H1 (cell line): Measurements from ENCODE around the gene ATP2A3. TPM values are rescaled to one million over a fixed set of nuclear protein-coding genes. Genes with fewer than 3 reads are reported as not detected.

Experiments
- CTCF ChIA-PET: fragments of 300-600 bp; sonication (Branson Sonifier 250); formaldehyde crosslinking; loops from one replicate; lab custom pipeline; 2021; ENCODE audit not compliant: partially characterized antibody; lab: Charles Lee
- POLR2A ChIA-PET: fragments of 300-600 bp; sonication (Branson Sonifier 250); formaldehyde crosslinking; loops from one replicate; lab custom pipeline; 2021; ENCODE audit warnings: inconsistent platforms; ENCODE audit not compliant: partially characterized antibody; lab: Charles Lee
- DNase-seq, 2 experiments: peaks; one replicate each; pipeline versions ENCODE4 v3.0.0 to v3.0.0-alpha.2; 2010 to 2022; ENCODE audit warnings: low spot score in 2 of 2, low read depth in 1 of 2, mixed read lengths in 1 of 2
- FAIRE-seq: peaks from 2 replicates; lab custom pipeline; 2011; peaks lifted over from hg19 to GRCh38; lab: Jason Lieb, UNC
- H2AFZ ChIP-seq: 2 replicates; pipeline ENCODE4 v1.8.1; 2012; ENCODE audit warnings: low read length, inconsistent platforms
- H2AK5ac ChIP-seq: 2 replicates; pipeline ENCODE4 v1.6.1; 2013; ENCODE audit warnings: low read depth, low read length
- H2BK120ac ChIP-seq: replicated peaks from 2 replicates; pipeline ENCODE3; 2013; ENCODE audit warnings: low read depth, low read length, inconsistent platforms
- H2BK12ac ChIP-seq: 2 replicates; pipeline ENCODE4 v1.6.1; 2013; ENCODE audit warnings: low read depth, low read length
- H2BK15ac ChIP-seq: 2 replicates; pipeline ENCODE4 v1.6.1; 2013; ENCODE audit warnings: low read length
- H2BK20ac ChIP-seq: 2 replicates; pipeline ENCODE4 v1.6.1; 2013; ENCODE audit warnings: low read length
- H2BK5ac ChIP-seq: 2 replicates; pipeline ENCODE4 v1.6.1; 2013; ENCODE audit warnings: low read depth, low read length
- H3K14ac ChIP-seq: 2 replicates; pipeline ENCODE4 v1.6.1; 2013; ENCODE audit warnings: inconsistent platforms; ENCODE audit not compliant: insufficient read length
- H3K18ac ChIP-seq: 2 replicates; pipeline ENCODE4 v1.6.1; 2013; ENCODE audit warnings: low read length; ENCODE audit errors: extremely low read depth
- H3K23ac ChIP-seq: 2 replicates; pipeline ENCODE4 v1.6.1; 2013; ENCODE audit warnings: inconsistent platforms; ENCODE audit not compliant: insufficient read length
- H3K23me2 ChIP-seq: 2 replicates; pipeline ENCODE4 v1.6.1; 2013; ENCODE audit warnings: low read depth, low read length
- H3K27ac ChIP-seq: 2 replicates; pipeline ENCODE4 v1.6.1; 2011; ENCODE audit warnings: low read depth, low read length, inconsistent platforms
- H3K27me3 ChIP-seq, 4 experiments: replicated peaks in 1 of 4; 1 replicate in 1 of 4; 2 replicates in 3 of 4; pipeline versions ENCODE4 v1.6.1 to v1.8.1; 2011 to 2013; ENCODE audit warnings: low read length in 3 of 4, mild to moderate bottlenecking in 3 of 4, inconsistent platforms in 2 of 4, mixed read lengths in 2 of 4, moderate library complexity in 1 of 4; ENCODE audit not compliant: control insufficient read depth in 3 of 4, insufficient read depth in 3 of 4; ENCODE audit errors: extremely low read depth in 1 of 4
- H3K36me3 ChIP-seq, 4 experiments: 2 replicates each; pipeline versions ENCODE4 v1.6.1 to v1.8.1; 2011 to 2013; ENCODE audit warnings: mild to moderate bottlenecking in 4 of 4, low read length in 3 of 4, moderate library complexity in 2 of 4, control low read depth in 1 of 4, inconsistent platforms in 1 of 4; ENCODE audit not compliant: insufficient read depth in 4 of 4, control insufficient read depth in 2 of 4
- H3K4ac ChIP-seq: replicated peaks from 2 replicates; pipeline ENCODE3; 2013; ENCODE audit warnings: low read length, low read depth, mixed read lengths, inconsistent platforms; ENCODE audit not compliant: insufficient read length
- H3K4me1 ChIP-seq, 4 experiments: replicated peaks in 1 of 4; 1 replicate in 1 of 4; 2 replicates in 3 of 4; pipeline versions ENCODE4 v1.6.1 to v1.8.1; 2011 to 2013; ENCODE audit warnings: low read length in 3 of 4, inconsistent platforms in 2 of 4, mixed read lengths in 1 of 4; ENCODE audit not compliant: insufficient read depth in 4 of 4, control insufficient read depth in 3 of 4
- H3K4me2 ChIP-seq, 2 experiments: 2 replicates each; pipeline versions ENCODE4 v1.6.1 to v1.8.1; 2011 to 2013; ENCODE audit warnings: low read depth in 2 of 2, low read length in 2 of 2, control low read depth in 1 of 2, inconsistent platforms in 1 of 2, mild to moderate bottlenecking in 1 of 2; ENCODE audit not compliant: insufficient read depth in 1 of 2
- H3K4me3 ChIP-seq, 4 experiments: fragments of 200-600, 300-600 bp in 1 of 4; sonication (generic), shearing (Covaris generic), sonication (Bioruptor Twin) in 1 of 4; 2 replicates each; pipeline versions ENCODE4 v1.5.1 to v1.8.1; 2011 to 2016; ENCODE audit warnings: low read length in 4 of 4, low read depth in 3 of 4, control low read depth in 2 of 4, inconsistent platforms in 2 of 4, mild to moderate bottlenecking in 2 of 4, mixed read lengths in 1 of 4, moderate library complexity in 1 of 4; ENCODE audit not compliant: insufficient read depth in 2 of 4; ENCODE audit errors: extremely low read depth in 1 of 4
- H3K56ac ChIP-seq: replicated peaks from 2 replicates; pipeline ENCODE3; 2013; ENCODE audit warnings: low read depth, mild to moderate bottlenecking, mixed read lengths, low read length, inconsistent platforms; ENCODE audit not compliant: insufficient read length
- H3K79me1 ChIP-seq: 2 replicates; pipeline ENCODE4 v1.6.1; 2013; ENCODE audit warnings: low read depth, low read length, control low read depth
- H3K79me2 ChIP-seq, 2 experiments: 2 replicates each; pipeline versions ENCODE4 v1.6.1 to v1.8.1; 2012 to 2013; ENCODE audit warnings: low read length in 2 of 2, mild to moderate bottlenecking in 2 of 2, inconsistent platforms in 1 of 2; ENCODE audit not compliant: insufficient read depth in 2 of 2, control insufficient read depth in 1 of 2
- H3K9ac ChIP-seq, 4 experiments: replicated peaks in 1 of 4; 1 replicate in 1 of 4; 2 replicates in 3 of 4; pipeline versions ENCODE4 v1.6.1 to v1.8.1; 2011 to 2013; ENCODE audit warnings: low read depth in 3 of 4, low read length in 3 of 4, control low read depth in 2 of 4, mild to moderate bottlenecking in 2 of 4, moderate library complexity in 2 of 4, inconsistent platforms in 1 of 4; ENCODE audit errors: extremely low read depth in 1 of 4
- H3K9me3 ChIP-seq, 2 experiments: 2 replicates each; pipeline versions ENCODE4 v1.6.1 to v1.8.1; 2012 to 2013; ENCODE audit warnings: mild to moderate bottlenecking in 2 of 2, moderate library complexity in 2 of 2, control low read depth in 1 of 2, inconsistent platforms in 1 of 2, low read depth in 1 of 2, low read length in 1 of 2, mixed read lengths in 1 of 2; ENCODE audit not compliant: insufficient read depth in 2 of 2
- H4K20me1 ChIP-seq, 2 experiments: replicated peaks in 1 of 2; 2 replicates each; pipeline versions ENCODE3 to v1.8.1; 2011 to 2013; ENCODE audit warnings: inconsistent platforms in 2 of 2, low read length in 2 of 2, mild to moderate bottlenecking in 1 of 2; ENCODE audit not compliant: insufficient read depth in 2 of 2, control insufficient read depth in 1 of 2
- H4K5ac ChIP-seq: 2 replicates; pipeline ENCODE4 v1.6.1; 2013; ENCODE audit warnings: low read length, low read depth, mixed read lengths, inconsistent platforms; ENCODE audit not compliant: insufficient read length
- H4K8ac ChIP-seq: 2 replicates; pipeline ENCODE4 v1.8.0; 2013; ENCODE audit warnings: mild to moderate bottlenecking, moderate library complexity, low read length, inconsistent platforms; ENCODE audit not compliant: insufficient read depth; ENCODE audit errors: extremely low read depth
- H4K91ac ChIP-seq: replicated peaks from 2 replicates; pipeline ENCODE3; 2013; ENCODE audit warnings: low read length, mixed read lengths, inconsistent platforms; ENCODE audit not compliant: insufficient read length
- CREB1 ChIP-seq: IDR thresholded peaks from 2 replicates; pipeline ENCODE4 v1.6.1; 2012; ENCODE audit warnings: inconsistent platforms
- EP300 ChIP-seq, 2 experiments: IDR thresholded peaks; 1 replicate in 1 of 2; 2 replicates in 1 of 2; pipeline ENCODE4 v1.6.1; 2011 to 2012; ENCODE audit warnings: low read depth in 2 of 2, low read length in 2 of 2, mild to moderate bottlenecking in 2 of 2, borderline replicate concordance in 1 of 2, inconsistent platforms in 1 of 2, moderate library complexity in 1 of 2
- FOSL1 ChIP-seq: IDR thresholded peaks from 2 replicates; pipeline ENCODE4 v1.6.1; 2011; ENCODE audit warnings: mild to moderate bottlenecking, low read depth, low read length, moderate library complexity; ENCODE audit not compliant: insufficient read depth
- GABPA ChIP-seq: IDR thresholded peaks from 2 replicates; pipeline ENCODE4 v1.6.1; 2011; ENCODE audit warnings: mild to moderate bottlenecking, low read length, moderate library complexity, borderline replicate concordance; ENCODE audit not compliant: insufficient read depth
- POLR2A ChIP-seq, 2 experiments: IDR thresholded peaks; 1 replicate in 1 of 2; 2 replicates in 1 of 2; pipeline ENCODE4 v1.6.1; 2011; ENCODE audit warnings: low read depth in 2 of 2, low read length in 2 of 2, mild to moderate bottlenecking in 2 of 2; ENCODE audit errors: control extremely low read depth in 1 of 2
- RXRA ChIP-seq: IDR thresholded peaks from 2 replicates; pipeline ENCODE4 v1.6.1; 2011; ENCODE audit warnings: low read depth, mild to moderate bottlenecking, low read length, moderate library complexity; ENCODE audit not compliant: insufficient read depth
- SIN3A ChIP-seq, 2 experiments: IDR thresholded peaks in 1 of 2; conservative IDR thresholded peaks in 1 of 2; 2 replicates each; pipeline ENCODE4 v1.6.1; 2011 to 2012; ENCODE audit warnings: low read length in 2 of 2, improper control_type of control experiment in 1 of 2, low read depth in 1 of 2, mild to moderate bottlenecking in 1 of 2
- TCF12 ChIP-seq: IDR thresholded peaks from 2 replicates; pipeline ENCODE4 v1.6.1; 2011; ENCODE audit warnings: low read depth, mild to moderate bottlenecking, low read length
- WGBS, 2 experiments: shearing (Covaris generic) in 1 of 2; methylation state at CpG; one replicate each; pipeline versions ENCODE4 v1.1.6 to v1.1.7; 2013 to 2015; ENCODE audit warnings: low lambda C conversion rate in 2 of 2, mixed read lengths in 2 of 2, inconsistent platforms in 1 of 2, low coverage in 1 of 2, missing lambda C conversion rate in 1 of 2; ENCODE audit not compliant: insufficient replicate concordance in 2 of 2, insufficient coverage in 1 of 2, insufficient read length in 1 of 2; ENCODE audit errors: extremely low coverage in 1 of 2, missing lambda C conversion rate in 1 of 2; 5-methylcytosine and 5-hydroxymethylcytosine counted together
- polyA plus RNA-seq, 7 experiments: library from polyadenylated mRNA; depleted of rRNA in 3 of 7; stranded (reverse) in 5 of 7; unstranded in 2 of 7; fragments of >200 nt in 5 of 7; fragments of 200-250 nt in 2 of 7; gene quantifications; 1 replicate in 5 of 7; 2 replicates in 1 of 7; 4 replicates in 1 of 7; pipeline versions ENCODE4 v1.2.1 to v1.2.3, GENCODE V29; 2011 to 2013; ENCODE audit warnings: missing spikeins in 2 of 7, mixed read lengths in 2 of 7
- total RNA-seq: library from RNA; stranded (reverse); fragmentation: NEBNext Ultra II Directional; extraction: Animal tissue kit (Norgen Biotek cat#: 25700); gene quantifications from 2 replicates; pipeline ENCODE4 v1.2.1, GENCODE V29; 2021

The ATP2A3 gene
- total and polyA plus RNA-seq, 2 of the 8 experiments (the other 6 are each of a cell fraction or from before 2014, with no cell fraction given), result 18.4 to 32.5 TPM

DNA sequence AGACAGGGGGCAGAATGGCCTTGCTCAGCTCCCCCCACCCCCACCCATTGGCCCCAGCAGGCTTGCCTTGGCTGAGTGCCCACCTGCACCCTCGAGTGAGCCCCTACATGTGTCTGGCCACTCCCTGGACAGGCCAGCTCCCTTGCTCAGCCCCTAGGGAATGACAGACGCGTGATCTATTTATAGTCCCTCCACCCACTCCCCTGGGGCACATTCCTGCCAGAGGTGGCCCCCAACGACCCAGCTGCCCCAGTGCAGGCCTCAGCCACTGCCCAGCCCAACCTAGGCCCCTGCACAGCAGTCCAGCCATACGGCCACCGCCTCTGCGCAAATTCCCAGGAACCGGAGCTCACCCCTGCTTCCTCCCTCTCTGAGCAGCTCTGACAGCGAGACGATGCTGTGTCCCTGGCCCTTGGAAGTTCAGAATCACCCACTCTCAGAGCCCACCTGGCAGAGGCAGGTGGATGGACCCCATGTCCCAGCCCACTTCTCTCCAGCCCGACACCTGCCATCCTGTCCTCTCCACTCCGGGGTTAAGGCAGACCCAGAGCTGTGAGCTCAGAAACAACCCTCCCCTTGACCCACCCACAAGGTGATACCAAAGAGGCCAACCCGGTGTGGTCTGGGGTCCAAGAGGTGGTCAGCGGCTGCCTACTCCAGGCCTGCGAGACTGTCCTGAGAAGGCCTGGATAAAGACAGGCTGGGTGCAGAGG lies 36.5 kb downstream of the ATP2A3 start:
- WGBS, 2 experiments, result 93% methylated on average over 14 of the region's 15 CpGs; no CpG with 5 or more reads in 1 of the 2 experiments
- Histone ChIP-seq H3K79me1 (no peaks in the 10 kb centered on the region), H3K4me3 (no peak overlapping the region), H4K5ac (no peak overlapping the region), H2BK120ac (no peak overlapping the region), H2AFZ (no peak overlapping the region), H3K4me1 (no peaks in the 10 kb centered on the region; a peak in 1 of 7 replicates), H3K36me3 (no peaks in the 10 kb centered on the region), H3K9ac (no peak overlapping the region), H4K91ac (no peak overlapping the region), H2BK15ac (no peak overlapping the region), H2BK20ac (no peak overlapping the region), H2AK5ac (no peak overlapping the region), H3K9me3 (no peaks in the 10 kb centered on the region), H3K79me2 (no peaks in the 10 kb centered on the region), H3K27me3 (no peaks in the 10 kb centered on the region), H3K23me2 (no peaks in the 10 kb centered on the region), H3K18ac (no peak overlapping the region), H2BK12ac (no peak overlapping the region), H3K4me2 (no peak overlapping the region), H4K20me1 (no peaks in the 10 kb centered on the region), H3K56ac (no peak overlapping the region), H3K23ac (no peak overlapping the region), H2BK5ac (no peak overlapping the region), H3K14ac (no peak overlapping the region), H3K27ac (no peak overlapping the region), H3K4ac (no peak overlapping the region), H4K8ac (no peak overlapping the region)
- POLR2A ChIA-PET, result no interaction called here
- CTCF ChIA-PET, result interaction anchor here (1.2 to 1.9 kb wide), 6 partner anchors 8 to 147 kb away, joined by 3 to 5 read pairs (median 4); partner anchors contain the start of gene P2RX1
- DNase-seq (no peak), FAIRE-seq (no peak)
- TF ChIP-seq GABPA (no peak), CREB1 (no peak), FOSL1 (no peak), SIN3A (conservative IDR thresholded peaks at IDR 0.05 in 1 of 2, IDR thresholded peaks at IDR 0.05 in 1 of 2; ENCODE audit: low read depth in 1 of 2, low read length in 2 of 2) (no peak), POLR2A (IDR thresholded peaks at IDR 0.05; ENCODE audit: control extremely low read depth in 1 of 2, low read depth in 2 of 2, low read length in 2 of 2) (no peak), RXRA (no peak), EP300 (IDR thresholded peaks at IDR 0.05; ENCODE audit: borderline replicate concordance in 1 of 2, low read depth in 2 of 2, low read length in 2 of 2) (no peak), TCF12 (no peak)
